Mammary epithelial cell (primary cell): Measurements from ENCODE around the gene RSPO1.

Experiments used
- EZH2 ChIP-seq: IDR thresholded peaks from 2 replicates; pipeline ENCODE4 v1.6.1; 2012; ENCODE audit warnings: low read length, inconsistent platforms, borderline replicate concordance
- TF ChIP-seq, protein P1 (sequence below), 2 donors: IDR thresholded peaks in 1 of 2; conservative IDR thresholded peaks in 1 of 2; 2 replicates each; pipeline ENCODE4 v1.5.1; 2011 to 2012; ENCODE audit warnings: inconsistent platforms in 2 of 2, low read length in 2 of 2, mild to moderate bottlenecking in 2 of 2, control low read depth in 1 of 2, low read depth in 1 of 2; ENCODE audit not compliant: insufficient read depth in 1 of 2; ENCODE audit errors: extremely low read depth in 1 of 2

GRCh38 chr1:37667023-37667671, 32.5 kb upstream of the RSPO1 start:
- TF ChIP-seq, protein P1, sequence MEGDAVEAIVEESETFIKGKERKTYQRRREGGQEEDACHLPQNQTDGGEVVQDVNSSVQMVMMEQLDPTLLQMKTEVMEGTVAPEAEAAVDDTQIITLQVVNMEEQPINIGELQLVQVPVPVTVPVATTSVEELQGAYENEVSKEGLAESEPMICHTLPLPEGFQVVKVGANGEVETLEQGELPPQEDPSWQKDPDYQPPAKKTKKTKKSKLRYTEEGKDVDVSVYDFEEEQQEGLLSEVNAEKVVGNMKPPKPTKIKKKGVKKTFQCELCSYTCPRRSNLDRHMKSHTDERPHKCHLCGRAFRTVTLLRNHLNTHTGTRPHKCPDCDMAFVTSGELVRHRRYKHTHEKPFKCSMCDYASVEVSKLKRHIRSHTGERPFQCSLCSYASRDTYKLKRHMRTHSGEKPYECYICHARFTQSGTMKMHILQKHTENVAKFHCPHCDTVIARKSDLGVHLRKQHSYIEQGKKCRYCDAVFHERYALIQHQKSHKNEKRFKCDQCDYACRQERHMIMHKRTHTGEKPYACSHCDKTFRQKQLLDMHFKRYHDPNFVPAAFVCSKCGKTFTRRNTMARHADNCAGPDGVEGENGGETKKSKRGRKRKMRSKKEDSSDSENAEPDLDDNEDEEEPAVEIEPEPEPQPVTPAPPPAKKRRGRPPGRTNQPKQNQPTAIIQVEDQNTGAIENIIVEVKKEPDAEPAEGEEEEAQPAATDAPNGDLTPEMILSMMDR (conservative IDR thresholded peaks at IDR 0.05 in 1 of 2, IDR thresholded peaks at IDR 0.05 in 1 of 2; ENCODE audit: extremely low read depth in 1 of 2, insufficient read depth in 1 of 2, low read depth in 1 of 2, low read length in 2 of 2) = no peak
- TF ChIP-seq EZH2 = no peak
